Left renal cortex interstitium (tissue), 4 donors: Measurements from ENCODE around the gene CELA1. TPM values are rescaled to one million over a fixed set of nuclear protein-coding genes. Genes with fewer than 3 reads are reported as not detected.

Experiments
- DNase-seq, 4 donors: peaks; one replicate each; pipeline ENCODE4 v3.0.0-alpha.2; 2013; ENCODE audit warnings: low read depth in 4 of 4, low spot score in 2 of 4, missing footprints in 1 of 4
- polyA plus RNA-seq, 4 donors: library from polyadenylated mRNA; unstranded; fragments of 120-200 nt; gene quantifications; one replicate each; pipeline ENCODE4 v1.2.1, GENCODE V29; 2013; ENCODE audit not compliant: insufficient read length in 4 of 4

CELA1 gene
- polyA plus RNA-seq, 4 donors, result not detected

DNA sequence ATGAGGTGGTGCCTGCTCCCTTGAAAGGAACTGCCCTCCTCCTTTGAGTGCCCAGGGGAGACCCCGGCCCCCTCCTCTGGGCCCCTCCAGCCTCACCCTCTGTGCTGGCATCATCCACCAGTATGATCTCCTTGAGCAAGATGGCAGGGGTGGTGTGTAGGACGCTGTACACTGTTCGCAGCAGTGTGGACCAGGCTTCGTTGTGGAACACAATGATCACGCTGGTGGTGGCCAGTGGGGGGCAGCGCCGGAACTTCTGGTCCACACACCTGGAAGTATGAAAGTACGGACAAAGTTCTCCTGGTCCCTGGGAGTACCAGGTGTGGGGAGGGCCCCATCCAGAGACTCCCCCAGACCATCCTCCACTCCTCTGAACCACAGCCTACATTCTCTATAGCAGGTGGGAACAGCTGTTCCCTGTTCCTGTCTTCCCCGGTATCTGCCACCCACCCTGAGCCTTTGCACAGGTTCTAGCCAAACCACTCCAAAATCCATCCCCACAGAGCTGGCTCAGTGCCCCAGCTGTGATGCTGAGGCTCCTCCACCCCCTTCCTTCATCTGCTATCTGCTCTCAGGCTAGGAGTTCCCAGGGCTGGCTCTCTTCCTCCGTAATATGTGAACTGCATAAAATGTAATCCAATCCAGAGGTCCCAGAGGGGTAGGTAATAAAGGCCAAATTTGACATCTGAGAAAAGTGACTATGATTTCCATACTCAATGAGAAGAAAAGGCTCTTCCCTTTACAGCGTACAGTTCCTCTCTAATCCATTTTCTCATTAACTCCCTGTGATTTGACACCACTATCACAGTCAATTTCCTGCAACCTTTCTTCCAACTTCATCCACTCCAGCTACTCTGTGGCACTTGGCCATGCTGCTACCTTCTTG is 30.9 kb upstream of the CELA1 start:
- no peak for DNase-seq

DNA sequence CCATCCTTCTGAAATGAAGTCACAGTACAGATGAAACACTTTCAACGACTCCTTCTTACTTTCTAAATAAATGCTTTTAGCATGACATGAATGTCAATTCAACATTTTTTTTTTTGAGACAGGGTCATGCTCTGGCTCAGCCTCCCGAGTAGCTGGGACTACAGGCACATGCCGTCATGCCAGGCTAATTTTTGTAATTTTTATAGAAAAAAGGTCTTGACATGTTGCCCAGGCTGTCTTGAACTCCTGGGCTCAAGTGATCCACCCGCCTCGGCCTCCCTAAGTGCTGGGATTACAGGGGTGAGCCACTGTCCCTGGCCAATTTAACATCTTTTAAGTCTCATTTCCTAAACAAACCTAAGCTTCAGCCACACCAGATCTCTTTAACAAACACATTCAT is 28.4 kb upstream of the CELA1 start:
- no peak for DNase-seq

DNA sequence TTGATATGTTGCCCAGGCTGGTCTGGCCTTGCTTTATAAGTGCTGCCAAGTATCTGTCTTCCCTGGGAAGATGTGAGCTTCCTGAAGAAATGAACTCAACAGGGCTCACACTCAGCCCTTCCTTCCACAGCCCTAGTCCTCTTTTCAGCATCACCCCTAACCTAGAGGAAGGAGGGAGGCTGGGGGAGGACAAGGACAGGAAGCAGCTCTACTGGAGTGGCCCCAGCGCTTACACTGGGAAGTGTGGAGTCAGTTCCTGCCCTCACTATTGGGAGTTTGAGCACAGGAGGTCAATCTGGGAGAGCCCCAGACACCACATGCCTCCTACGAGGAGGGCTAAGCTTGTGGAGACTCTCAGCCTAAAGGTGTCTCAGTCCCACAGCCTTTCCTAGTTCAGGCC is 27.9 kb upstream of the CELA1 start:
- no peak for DNase-seq

DNA sequence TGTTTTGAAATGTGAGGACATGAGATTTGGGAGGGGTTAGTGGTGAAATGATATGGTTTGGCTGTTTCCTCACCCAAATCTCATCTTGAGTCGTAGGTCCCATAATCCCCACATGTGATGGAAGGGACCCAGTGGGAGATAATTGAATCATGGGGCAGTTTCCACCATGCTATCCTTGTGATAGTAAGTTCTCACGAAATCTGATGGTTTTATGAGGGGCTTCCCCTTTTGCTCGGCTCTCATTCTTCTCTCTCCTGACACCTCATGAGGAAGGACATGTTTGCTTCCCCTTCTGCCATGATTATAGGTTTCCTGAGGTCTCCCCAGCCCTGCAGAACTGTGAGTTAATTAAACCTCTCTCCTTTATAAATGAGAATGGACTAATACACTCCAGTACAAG is 26.7 kb upstream of the CELA1 start:
- DNase-seq, result no peak

DNA sequence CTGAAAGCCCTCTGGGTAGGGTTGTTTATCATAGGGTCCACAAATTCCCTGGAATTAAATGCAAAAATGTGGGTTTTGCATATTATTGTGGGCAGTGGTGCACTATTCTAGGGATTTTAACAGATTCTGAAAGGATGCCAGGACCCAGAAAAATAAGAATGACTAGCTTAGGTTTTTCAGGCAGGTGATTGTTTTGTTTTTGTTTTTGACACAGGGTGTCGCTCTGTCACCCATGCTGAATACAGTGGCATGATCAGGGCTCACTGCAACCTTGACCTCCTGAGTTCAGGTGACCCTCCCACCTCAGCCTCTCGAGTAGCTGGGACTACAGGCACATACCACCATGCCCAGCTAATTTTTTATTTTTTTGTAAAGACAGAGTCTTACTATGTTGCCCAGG is 25.5 kb upstream of the CELA1 start:
- DNase-seq, result no peak

DNA sequence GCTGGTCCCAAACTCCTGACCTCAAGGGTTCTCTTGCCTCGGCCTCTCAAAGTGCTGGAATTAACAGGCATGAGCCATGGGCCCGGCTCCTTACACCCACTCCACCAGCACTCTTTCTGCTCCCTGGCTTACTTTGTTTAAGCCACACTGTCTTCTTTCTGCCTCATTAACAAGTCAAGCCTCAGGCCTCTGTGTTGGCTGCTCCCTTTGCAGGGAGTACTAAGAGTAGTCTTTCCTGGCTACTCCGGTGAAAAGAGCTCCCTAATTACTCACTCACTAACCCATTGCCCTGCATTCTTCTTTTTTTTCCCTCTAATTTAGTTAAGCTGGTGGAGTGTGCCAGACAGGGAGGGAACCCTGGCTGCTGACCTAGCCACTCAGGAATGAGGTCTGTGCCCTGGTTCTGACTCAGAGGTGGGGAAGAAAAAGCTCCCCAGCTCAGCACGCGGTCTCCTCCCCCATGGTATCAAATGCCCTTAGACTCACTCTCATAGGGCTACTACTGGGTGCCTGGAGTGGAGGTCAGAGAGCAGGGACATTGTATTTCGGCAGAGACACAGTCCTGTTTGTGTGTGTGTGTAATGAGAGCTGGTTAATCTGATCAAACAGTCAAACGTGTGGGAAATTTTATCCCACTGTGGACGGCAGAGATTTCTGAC is 24.9 kb upstream of the CELA1 start:
- peak; percentile 68 to 80 (median 78) for DNase-seq

DNA sequence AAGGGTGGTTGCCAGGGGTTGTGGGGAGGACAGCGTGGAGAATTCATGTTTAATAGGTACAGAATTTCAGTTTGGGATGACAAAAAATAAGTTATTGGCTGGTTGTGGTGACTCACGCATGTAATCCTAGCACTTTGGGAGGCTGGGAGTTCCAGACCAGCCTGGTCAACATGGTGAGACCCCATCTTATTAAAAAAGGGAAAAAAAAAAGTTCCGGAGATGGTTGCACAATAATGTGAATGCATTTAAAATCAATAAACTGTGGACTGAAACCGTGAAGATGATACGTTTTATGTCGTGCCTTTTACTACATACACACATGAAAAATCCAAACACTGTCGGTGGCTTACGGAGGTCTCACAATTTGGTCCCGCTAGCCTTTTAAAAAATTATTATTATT is 24.2 kb upstream of the CELA1 start:
- no peak for DNase-seq

DNA sequence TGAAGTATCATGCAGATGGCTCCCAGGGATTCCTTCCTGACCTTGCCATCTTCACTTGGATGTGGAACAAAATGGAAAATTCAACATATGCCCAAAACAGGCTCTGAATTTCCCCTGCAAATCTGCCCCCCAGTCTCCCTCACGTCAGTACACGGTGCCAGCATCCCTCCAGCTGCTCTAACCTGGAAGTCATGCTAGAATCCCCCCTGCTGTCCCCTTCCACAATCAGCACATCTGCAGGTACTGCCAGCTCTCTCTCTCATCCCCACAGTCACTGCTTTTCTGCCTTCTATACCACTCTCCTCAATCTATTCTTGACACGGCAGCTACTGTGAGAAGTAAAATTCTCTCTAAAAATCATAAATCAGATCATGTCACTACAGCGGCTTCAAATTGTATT is 23.1 kb upstream of the CELA1 start:
- DNase-seq, result no peak

DNA sequence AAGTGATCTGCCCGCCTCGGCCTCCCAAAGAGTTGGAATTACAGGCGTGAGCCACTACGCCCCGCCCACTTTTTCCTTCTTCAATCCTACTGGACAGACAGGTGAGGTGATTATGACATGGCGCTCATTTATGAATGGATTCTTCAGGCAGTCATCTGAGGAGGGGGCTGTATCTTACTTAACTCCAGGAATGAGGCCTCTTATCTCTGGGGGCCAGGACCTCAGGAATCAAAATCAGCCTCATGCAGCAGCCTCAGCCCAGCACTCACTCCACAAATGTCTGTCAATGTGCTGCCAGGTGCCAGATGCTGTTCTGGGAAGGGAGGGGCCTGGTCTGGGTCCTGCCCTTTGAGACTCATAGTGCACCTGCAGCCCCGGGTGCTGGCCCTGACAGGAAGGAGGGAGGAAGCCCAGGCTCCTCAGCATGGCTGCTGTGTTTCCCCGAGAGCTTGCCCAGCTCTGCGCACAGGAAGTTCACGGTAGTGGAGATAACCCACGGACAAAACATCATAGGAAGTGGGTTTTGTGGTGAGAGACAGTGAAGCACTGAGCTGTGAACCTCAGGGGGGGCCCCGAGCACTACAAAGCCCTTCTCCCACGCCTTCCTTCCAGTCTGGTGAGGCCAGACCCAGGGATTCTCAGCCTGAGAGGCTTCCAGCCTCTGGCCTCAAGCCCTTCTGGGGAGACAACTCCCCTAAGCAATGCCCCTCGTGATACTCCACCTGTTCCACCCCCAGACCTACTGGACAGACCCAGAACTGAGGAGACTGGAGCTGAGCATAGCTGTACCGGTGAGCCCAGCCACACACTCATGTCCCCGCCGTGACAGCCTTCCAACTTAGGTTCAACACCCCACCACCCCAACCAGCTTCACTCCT is 22.4 kb upstream of the CELA1 start:
- DNase-seq, result no peak

DNA sequence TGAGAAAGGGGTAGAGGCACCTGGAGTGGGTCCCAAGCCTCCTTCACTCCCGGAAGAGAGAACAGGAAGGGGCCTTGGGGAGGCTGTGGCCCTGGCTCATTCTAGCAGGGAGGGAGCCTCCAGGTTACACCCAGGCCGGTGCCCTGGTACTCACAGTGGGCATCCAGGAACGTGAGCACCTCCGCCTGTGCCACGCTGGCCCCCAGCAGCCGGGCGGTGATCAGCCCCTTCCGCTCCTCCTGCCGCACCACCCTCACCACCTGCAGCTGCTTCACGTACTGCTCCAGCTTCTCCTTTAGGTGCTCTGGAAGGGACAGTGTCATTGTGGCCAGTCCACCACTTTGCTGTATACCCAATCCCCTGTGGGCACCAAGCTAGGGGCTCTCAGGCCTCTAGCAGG is 18.8 kb upstream of the CELA1 start:
- no peak for DNase-seq

DNA sequence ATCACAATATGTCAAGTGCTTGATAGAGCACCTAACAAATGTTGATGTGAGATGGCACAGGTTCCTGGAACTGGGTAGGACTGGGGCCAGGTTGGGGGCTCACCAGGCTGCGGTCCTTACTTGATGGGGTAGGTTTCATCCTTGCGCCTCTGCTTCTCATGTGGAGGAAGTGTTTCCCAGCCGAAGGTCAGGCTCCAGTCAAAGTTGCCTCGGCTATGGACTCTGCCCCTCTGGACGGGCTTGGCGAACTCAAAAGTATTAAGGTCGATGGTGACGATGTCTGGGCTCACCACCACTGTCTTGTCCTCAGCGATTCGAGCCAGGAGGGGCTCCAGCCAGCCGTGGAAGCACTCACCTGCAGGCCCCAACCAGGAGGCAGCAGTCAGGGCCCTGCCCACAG is 17.5 kb upstream of the CELA1 start:
- no peak for DNase-seq

DNA sequence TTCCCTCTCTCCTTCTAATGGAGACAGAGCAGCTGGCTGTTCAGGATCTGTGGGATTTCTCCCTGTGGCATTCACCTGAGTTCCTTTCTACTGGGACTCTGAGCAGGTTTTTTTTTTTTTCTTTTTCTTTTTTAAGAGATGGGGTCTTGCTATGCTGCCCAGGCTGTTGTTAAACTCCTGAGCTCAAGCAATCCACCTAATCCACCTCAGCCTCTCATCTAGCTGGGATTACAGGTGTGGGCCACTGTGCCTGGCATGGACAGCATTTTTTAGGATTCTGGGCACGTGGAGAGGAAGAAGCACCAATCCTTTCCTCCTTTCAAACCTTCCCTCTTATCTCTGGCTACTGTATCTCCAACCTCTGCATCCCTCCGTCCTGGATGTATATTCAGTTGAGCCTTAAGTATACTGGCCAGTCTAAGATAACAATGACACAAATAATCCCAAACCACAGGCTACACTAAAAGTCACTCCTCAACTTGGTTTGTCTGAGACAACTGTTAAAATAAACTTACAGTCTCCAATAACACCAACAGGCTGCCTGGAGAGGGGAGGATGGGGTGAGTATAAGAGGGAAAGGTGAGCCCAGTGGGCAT is 16.4 kb upstream of the CELA1 start:
- no peak for DNase-seq

DNA sequence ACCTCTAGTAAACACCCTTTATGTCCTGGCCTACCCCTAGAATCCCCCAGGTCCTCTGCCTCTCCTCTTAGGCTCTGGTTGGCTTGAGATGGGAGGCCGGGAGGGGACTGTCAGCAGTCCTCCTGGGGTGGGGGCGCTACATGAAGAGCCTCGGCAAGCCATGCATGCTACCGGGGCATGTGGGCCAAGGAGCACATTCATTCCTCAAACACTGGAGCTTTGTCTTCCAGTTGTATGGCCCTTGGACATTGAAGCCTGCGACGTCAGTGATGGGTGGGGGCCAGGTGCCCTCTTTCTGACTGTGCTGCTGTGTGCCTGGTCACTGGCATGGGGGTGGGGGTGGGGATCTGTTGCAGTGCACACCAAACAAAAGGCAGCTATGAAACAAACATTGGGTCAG is 15.8 kb upstream of the CELA1 start:
- DNase-seq, result no peak

DNA sequence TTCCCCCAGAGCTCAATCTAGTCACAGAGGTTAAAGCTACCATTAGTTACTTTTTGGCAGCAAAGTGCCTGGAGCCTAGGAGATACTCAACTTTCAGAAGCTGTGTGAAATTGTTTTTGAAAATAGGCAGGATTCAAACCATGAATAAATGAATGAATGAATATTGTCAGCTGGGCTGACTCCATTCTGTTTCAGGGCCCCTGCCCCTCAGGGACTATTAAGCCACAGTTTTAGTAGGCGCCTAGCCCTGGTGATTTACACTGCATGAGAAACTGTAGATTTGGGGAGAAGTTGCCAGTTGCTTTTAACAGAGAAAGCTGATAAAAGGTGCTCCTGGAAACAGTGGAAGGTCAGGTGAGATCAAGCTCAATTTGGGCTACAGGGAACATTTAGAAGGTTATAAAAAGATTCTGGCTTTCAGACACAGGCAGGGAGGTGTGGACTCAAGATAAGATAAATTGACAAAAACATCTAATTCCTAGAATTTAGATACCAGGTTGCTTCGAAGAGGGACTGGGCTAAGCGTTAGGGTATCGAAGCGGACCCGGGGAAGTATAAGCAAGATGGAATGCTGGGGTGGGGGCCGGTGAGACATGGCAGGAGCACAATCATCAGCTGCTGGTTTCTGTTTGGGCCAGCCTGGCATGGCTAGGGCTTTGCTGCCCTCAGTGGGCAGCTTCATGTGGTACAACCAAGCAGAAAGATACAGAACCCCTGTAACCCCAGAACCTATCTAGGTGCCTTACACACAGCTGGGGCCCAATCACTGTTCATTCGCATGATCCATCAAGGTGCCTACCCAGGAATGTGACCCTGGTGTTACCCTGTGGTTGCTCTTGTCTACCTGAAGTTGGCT is 14.9 kb upstream of the CELA1 start:
- DNase-seq, result no peak

DNA sequence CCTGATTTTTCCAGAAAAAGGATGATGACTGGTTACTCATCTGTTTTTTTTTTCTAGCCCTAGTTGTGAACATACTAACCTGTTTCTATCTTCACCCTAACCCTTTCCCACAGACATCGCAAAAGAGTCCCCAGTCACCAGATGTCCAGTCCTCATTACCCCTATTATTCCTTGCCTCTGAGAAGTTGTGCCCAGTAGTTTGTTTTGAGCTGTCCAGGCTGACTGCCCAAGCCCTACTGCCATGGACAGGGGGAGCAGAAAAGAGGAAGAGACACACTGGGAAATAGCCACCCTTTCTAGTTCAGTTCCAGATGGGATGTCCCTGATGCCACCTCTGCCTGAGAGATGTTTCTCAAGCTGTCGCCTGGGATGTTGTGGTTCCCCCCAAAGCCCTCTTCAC is 13.8 kb upstream of the CELA1 start:
- DNase-seq, result no peak

DNA sequence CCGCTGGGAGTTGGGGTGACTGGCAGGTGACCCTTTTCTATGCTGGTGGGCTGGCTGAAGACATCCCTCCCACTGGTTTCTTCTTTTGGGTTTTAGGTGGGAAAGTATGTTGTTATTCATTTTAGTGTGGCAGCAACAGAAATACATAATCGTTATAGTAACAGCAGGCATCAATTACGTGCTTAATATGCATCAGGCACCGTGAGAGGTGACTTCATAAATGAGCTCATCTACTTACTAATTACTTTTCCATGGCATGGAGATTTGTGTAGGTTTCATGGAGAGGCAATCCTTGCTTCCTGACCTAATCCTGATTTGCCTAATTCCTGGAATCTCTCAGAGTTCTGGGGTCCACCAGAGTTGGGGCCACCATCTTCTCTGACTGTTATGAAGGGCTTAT is 13.4 kb upstream of the CELA1 start:
- no peak for DNase-seq

DNA sequence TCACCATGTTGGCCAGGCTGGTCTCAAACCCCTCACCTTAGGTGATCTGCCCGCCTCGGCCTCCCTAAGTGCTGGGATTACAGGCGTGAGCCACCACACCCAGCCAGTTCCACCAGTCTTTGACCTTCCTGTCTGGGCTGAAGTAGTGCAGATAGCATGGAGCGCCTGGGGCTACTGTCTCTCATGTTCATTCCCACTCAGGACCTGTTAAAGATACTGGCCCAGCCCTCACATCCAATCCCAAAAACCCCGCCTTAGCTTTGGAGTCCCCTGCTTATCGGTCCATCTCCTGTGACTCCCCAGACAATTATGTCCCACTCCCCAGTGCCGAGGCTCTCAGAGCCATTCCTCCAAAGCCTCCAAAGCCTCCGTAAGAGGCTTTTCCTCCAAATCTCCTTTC is 12.0 kb upstream of the CELA1 start:
- DNase-seq, result no peak

DNA sequence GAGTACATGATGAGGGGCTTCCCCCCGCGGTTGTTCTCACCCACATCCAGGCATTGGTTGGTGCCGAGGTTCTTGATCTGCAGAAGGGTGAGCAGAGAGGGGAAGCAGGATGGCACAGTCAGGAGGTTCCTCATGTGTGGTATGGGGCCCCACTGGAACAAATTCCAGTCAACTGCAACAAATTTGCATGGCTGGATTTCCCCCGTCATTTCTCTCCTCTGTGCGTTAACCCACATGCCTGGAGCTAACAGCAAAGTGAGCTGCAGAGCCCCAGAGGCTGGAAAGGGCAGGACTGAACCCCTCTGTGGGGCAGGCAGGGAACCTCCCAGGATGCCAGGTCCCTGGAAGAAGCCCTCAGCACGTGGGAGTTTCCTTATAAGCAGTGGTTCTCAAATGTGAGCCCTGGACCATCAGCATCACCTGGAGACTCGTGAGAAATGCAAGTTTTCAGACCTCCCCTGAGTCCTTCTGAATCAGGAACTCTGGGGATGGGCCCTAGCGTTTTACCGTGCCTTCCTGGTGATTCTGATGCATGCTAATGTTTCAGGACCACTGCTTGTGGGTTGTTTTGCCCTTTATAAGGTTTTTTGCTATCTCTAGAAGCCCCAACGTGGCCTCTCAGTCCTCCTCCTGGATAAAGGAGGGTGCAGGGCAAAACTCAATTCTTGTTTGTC is 11.0 kb upstream of the CELA1 start:
- DNase-seq, result no peak

DNA sequence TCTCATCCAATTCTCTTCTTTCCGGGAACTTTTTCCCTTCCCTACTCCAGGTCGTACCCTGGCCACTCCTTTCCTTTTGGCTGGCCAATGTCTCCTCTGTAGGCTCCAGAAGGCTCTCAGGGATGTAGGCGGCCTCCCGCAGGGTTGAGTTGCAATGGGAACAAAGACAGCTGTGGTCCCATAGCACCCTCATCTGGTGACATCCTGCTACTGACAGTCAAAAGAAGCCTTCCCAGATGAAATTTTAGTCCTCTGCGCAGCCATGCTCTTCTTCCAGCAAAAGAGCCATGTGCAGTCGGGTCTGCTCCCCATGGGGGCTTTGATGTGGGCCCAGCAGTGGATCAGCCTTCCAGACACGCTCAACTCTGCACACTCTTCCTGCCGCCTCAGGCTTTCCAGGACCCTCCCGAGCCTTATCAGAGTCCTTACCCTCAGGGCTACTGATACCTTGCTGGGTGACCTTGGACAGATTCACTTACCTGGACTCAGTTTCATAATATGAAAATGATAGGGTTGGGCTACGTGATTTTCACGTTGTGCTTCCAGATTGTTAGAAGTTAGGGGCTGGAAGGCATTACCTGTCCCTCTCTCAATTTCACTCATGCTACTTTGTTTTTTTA is 5.5 kb upstream of the CELA1 start:
- DNase-seq, result peak in 1 of 4 donors; percentile 23
